Hepatocyte (in vitro differentiated cells): Measurements from ENCODE around the gene SLC6A7. TPM values are rescaled to one million over a fixed set of nuclear protein-coding genes. Genes with fewer than 3 reads are reported as not detected.

Experiments used
- DNase-seq: peaks from one replicate; pipeline ENCODE4 v3.0.0-alpha.2; 2016; ENCODE audit warnings: low spot score
- H2AFZ ChIP-seq: fragments of 200-600 bp; sonication (generic); 2 replicates; pipeline ENCODE4 v1.6.0; 2016; ENCODE audit warnings: antibody characterized with exemption, mild to moderate bottlenecking
- H3K27ac ChIP-seq: fragments of 200-600 bp; sonication (generic); 2 replicates; pipeline ENCODE4 v1.5.1; 2016; ENCODE audit warnings: mild to moderate bottlenecking
- H3K27me3 ChIP-seq: fragments of 200-600 bp; sonication (generic); 2 replicates; pipeline ENCODE4 v1.6.1; 2016
- H3K36me3 ChIP-seq: fragments of 200-600 bp; sonication (generic); replicated peaks from 2 replicates; pipeline ENCODE4 v1.5.1; 2016; ENCODE audit warnings: low read depth; ENCODE audit not compliant: insufficient read depth
- H3K4me1 ChIP-seq: fragments of 200-600 bp; sonication (generic); 2 replicates; pipeline ENCODE4 v1.5.1; 2016; ENCODE audit warnings: mild to moderate bottlenecking, moderate library complexity; ENCODE audit not compliant: insufficient read depth
- H3K4me2 ChIP-seq: fragments of 200-600 bp; sonication (generic); 2 replicates; pipeline ENCODE4 v1.6.0; 2016
- H3K4me3 ChIP-seq: fragments of 200-600 bp; sonication (generic); 2 replicates; pipeline ENCODE4 v1.5.1; 2016; ENCODE audit warnings: mild to moderate bottlenecking
- H3K79me2 ChIP-seq: fragments of 200-600 bp; sonication (generic); 2 replicates; pipeline ENCODE4 v1.6.0; 2017; ENCODE audit warnings: mild to moderate bottlenecking
- H3K9me2 ChIP-seq: fragments of 200-600 bp; sonication (generic); replicated peaks from 2 replicates; pipeline ENCODE4 v1.6.0; 2017; ENCODE audit warnings: mild to moderate bottlenecking; ENCODE audit not compliant: insufficient read depth
- H3K9me3 ChIP-seq: fragments of 200-600 bp; sonication (generic); 2 replicates; pipeline ENCODE4 v1.5.1; 2016; ENCODE audit warnings: low read depth, mild to moderate bottlenecking
- H4K20me1 ChIP-seq: fragments of 200-600 bp; sonication (generic); 2 replicates; pipeline ENCODE4 v1.6.0; 2016; ENCODE audit warnings: mild to moderate bottlenecking; ENCODE audit not compliant: insufficient read depth, poor library complexity, severe bottlenecking
- CTCF ChIP-seq: fragments of 200-600 bp; sonication (generic); IDR thresholded peaks from 2 replicates; pipeline ENCODE4 v1.5.1; 2016; ENCODE audit warnings: antibody characterized with exemption, mild to moderate bottlenecking; ENCODE audit not compliant: poor library complexity
- EZH2 ChIP-seq: fragments of 200-600 bp; sonication (generic); IDR thresholded peaks from 2 replicates; pipeline ENCODE4 v1.6.1; 2016; ENCODE audit warnings: antibody characterized with exemption, mild to moderate bottlenecking, borderline replicate concordance
- EZH2phosphoT487 ChIP-seq: fragments of 200-600 bp; sonication (generic); IDR thresholded peaks from one replicate; pipeline ENCODE4 v1.6.1; 2018; ENCODE audit warnings: antibody characterized with exemption, mild to moderate bottlenecking, low read depth, moderate library complexity; ENCODE audit not compliant: unreplicated experiment, severe bottlenecking
- WGBS: methylation state at CpG from one replicate; pipeline ENCODE4 v1.1.6; 2016; ENCODE audit warnings: low lambda C conversion rate; ENCODE audit errors: missing lambda C conversion rate; 5-methylcytosine and 5-hydroxymethylcytosine counted together
- polyA plus RNA-seq: library from polyadenylated mRNA; unstranded; fragments of >200 nt; fragmentation: Nextera tagmentation; extraction: Ambion mirVana; gene quantifications from 2 replicates; pipeline ENCODE4 v1.2.1, GENCODE V29; 2016
- total RNA-seq: library from RNA; depleted of rRNA; stranded (reverse); fragments of >200 nt; gene quantifications from 2 replicates; pipeline ENCODE4 v1.2.3, GENCODE V29; 2014

SLC6A7 gene
- total and polyA plus RNA-seq, 2 experiments from 2014 or later = 0.39 to 1.1 TPM

DNA sequence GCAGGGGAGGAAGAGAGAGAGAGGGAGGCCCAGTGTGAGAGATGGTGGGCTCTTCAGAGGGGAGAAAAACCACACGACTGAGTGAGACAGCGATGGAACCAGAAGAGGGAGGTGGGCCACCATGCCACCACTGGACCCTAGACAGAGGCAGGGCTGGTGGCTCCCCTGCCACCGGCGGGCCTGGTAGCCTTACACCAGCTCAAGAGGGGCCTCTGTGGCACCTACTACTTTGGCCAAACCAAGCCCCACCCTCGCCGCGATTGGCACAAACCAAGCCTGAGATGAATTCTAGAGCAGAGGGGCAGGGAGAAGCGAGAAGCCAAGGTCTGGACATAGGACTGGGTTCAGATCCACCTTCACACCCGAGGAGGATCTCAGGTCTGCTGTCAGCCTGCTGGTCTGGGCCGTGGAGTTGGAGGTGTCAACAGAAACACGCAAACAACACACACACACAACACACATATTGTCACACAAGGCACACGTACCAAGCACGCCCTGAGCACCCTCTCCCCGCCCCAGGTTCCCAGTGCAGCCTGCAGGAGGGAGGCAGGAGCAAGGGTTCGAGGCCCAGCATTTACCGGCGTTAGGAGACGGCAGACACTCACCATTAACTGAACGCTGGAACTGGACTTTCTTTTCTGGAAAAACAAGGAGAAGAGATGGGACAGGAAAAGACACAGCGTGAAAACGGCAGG is 49.4 kb downstream of the SLC6A7 start:
- 96% methylated on average over 21 of the region's 21 CpGs for WGBS
- no peak for DNase-seq
- no peak for TF ChIP-seq CTCF
- TF ChIP-seq EZH2phosphoT487 = no peak
- TF ChIP-seq EZH2 = no peak

DNA sequence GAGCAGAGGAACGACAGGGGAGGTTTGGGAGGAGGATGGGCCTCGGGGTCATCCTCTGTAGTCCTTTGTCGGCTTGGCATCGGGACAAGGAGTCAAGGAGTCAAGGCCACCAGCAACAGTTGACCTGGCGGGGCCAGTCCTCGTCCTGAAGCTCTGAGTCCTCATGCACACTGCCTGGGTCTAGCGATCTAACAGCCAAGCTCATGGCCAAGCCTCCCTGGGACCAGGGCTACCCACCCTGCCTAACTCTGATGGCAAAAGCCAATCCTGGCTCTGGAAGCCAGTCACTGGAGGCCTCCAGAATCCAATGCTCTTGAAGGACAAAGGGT is 49.9 kb downstream of the SLC6A7 start:
- H3K4me2 ChIP-seq = no peak overlapping the region
- H3K9me2 ChIP-seq = no peaks in the 10 kb centered on the region
- H3K9me3 ChIP-seq = no peaks in the 10 kb centered on the region
- no peaks in the 10 kb centered on the region for H3K36me3 ChIP-seq
- H2AFZ ChIP-seq = no peak overlapping the region
- no peak for DNase-seq
- no peak overlapping the region for H3K27ac ChIP-seq
- peaks cover 5% of the 10 kb centered on the region for H3K4me1 ChIP-seq
- no peak overlapping the region for H3K4me3 ChIP-seq
- 98% methylated on average over 7 of the region's 7 CpGs for WGBS
- no peak for TF ChIP-seq EZH2
- no peak for TF ChIP-seq CTCF
- no peak for TF ChIP-seq EZH2phosphoT487
- H3K27me3 ChIP-seq = no peaks in the 10 kb centered on the region
- no peaks in the 10 kb centered on the region for H4K20me1 ChIP-seq
- H3K79me2 ChIP-seq = no peaks in the 10 kb centered on the region

More for the DNA sequence above, 49.4 kb downstream of the SLC6A7 start:
- no peaks in the 10 kb centered on the region for H3K9me3 ChIP-seq
- no peaks in the 10 kb centered on the region for H3K36me3 ChIP-seq
- no peaks in the 10 kb centered on the region for H3K9me2 ChIP-seq
- no peak overlapping the region for H2AFZ ChIP-seq
- H3K4me1 ChIP-seq = peaks cover 5% of the 10 kb centered on the region
- H3K27me3 ChIP-seq = no peaks in the 10 kb centered on the region
- no peak overlapping the region for H3K27ac ChIP-seq
- no peak overlapping the region for H3K4me3 ChIP-seq
- H4K20me1 ChIP-seq = no peaks in the 10 kb centered on the region
- no peaks in the 10 kb centered on the region for H3K79me2 ChIP-seq
- no peak overlapping the region for H3K4me2 ChIP-seq

GRCh38 chr5:150241298-150242160 is 51.7 kb downstream of the SLC6A7 start:
- TF ChIP-seq EZH2phosphoT487 (no peak), EZH2 (no peak), CTCF (no peak)
- H3K27me3 ChIP-seq = no peaks in the 10 kb centered on the region
- 45% methylated on average over 11 of the region's 14 CpGs for WGBS
- H3K36me3 ChIP-seq = no peaks in the 10 kb centered on the region
- DNase-seq = no peak
- no peaks in the 10 kb centered on the region for H3K9me2 ChIP-seq
- no peaks in the 10 kb centered on the region for H3K79me2 ChIP-seq
- no peak overlapping the region for H3K4me3 ChIP-seq
- H3K27ac ChIP-seq = peak overlapping the region; percentile 40
- peaks cover 18% of the 10 kb centered on the region for H3K4me1 ChIP-seq
- H4K20me1 ChIP-seq = no peaks in the 10 kb centered on the region
- no peaks in the 10 kb centered on the region for H3K9me3 ChIP-seq
- no peak overlapping the region for H2AFZ ChIP-seq
- no peak overlapping the region for H3K4me2 ChIP-seq
